Measurements from ENCODE around the gene NLN. TPM values are rescaled to one million over a fixed set of nuclear protein-coding genes. Genes with fewer than 3 reads are reported as not detected.

The NLN gene
- total RNA-seq, 6 donors from 2014 or later = 4.2 to 20.8 (median 13.1) TPM

DNA sequence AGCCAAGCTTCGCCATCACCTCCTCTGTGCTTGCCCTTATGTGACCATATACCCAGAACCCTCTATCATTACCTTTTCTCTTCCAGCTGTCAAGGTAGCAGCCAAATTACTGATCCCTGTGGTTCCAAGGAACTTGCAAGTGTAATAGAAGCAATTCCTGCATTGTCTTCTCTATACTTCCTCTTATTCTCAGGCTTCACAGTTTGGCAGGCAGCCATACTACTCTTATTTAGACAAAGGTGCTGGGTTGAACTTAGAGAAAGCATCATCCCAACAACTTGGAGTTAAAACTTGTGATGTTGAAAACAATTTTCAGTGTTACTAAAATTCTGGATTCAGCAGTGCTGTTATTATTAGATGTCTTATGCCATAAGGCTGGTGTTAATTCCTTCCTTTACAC is 93.2 kb downstream of the NLN start:
- 75 to 93% methylated on average over 1 of the region's 1 CpG for WGBS, 2 donors

DNA sequence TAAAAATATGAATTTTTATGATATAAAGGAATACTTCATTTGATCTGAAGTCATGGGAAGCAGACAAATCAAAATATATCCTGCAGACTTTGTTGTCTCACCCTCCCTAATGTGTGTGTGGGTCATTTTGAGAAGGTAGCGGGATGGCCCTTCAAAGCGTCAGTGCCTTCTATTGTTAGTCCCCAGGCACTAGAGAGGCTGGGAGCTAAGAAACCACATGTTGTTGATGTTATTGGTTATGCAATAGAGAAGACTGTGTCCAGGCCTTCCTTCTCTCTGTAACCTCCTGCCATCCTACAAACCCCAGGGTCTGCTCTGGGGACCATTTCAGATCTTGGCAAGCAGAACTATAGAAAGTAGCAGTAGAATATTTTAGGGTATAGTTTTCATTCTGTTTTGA is 94.7 kb downstream of the NLN start:
- H3K27ac ChIP-seq = no peak overlapping the region
- DNase-seq (no peak), ATAC-seq (ENCODE audit: low FRiP score in 2 of 2) (no peak)
- no peak overlapping the region for H3K4me3 ChIP-seq
- TF ChIP-seq, protein P1, sequence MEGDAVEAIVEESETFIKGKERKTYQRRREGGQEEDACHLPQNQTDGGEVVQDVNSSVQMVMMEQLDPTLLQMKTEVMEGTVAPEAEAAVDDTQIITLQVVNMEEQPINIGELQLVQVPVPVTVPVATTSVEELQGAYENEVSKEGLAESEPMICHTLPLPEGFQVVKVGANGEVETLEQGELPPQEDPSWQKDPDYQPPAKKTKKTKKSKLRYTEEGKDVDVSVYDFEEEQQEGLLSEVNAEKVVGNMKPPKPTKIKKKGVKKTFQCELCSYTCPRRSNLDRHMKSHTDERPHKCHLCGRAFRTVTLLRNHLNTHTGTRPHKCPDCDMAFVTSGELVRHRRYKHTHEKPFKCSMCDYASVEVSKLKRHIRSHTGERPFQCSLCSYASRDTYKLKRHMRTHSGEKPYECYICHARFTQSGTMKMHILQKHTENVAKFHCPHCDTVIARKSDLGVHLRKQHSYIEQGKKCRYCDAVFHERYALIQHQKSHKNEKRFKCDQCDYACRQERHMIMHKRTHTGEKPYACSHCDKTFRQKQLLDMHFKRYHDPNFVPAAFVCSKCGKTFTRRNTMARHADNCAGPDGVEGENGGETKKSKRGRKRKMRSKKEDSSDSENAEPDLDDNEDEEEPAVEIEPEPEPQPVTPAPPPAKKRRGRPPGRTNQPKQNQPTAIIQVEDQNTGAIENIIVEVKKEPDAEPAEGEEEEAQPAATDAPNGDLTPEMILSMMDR (IDR thresholded peaks at IDR 0.05) = no peak
- TF ChIP-seq POLR2A (IDR thresholded peaks at IDR 0.05) (no peak), POLR2AphosphoS5 (IDR thresholded peaks at IDR 0.05) (no peak), EP300 (IDR thresholded peaks at IDR 0.05) (no peak)
- no peaks in the 10 kb centered on the region for H3K9me3 ChIP-seq
- WGBS, 2 donors = 63 to 92% methylated on average over 2 of the region's 2 CpGs
- no peaks in the 10 kb centered on the region for H3K27me3 ChIP-seq
- peaks cover 0 to 3% (median 0%) of the 10 kb centered on the region in 4 donors for H3K4me1 ChIP-seq
- H3K36me3 ChIP-seq = no peaks in the 10 kb centered on the region

More for the DNA sequence above, 93.2 kb downstream of the NLN start:
- TF ChIP-seq POLR2AphosphoS5 (IDR thresholded peaks at IDR 0.05) (no peak), EP300 (IDR thresholded peaks at IDR 0.05) (no peak), POLR2A (IDR thresholded peaks at IDR 0.05) (no peak)
- TF ChIP-seq, protein P1 (IDR thresholded peaks at IDR 0.05) = no peak
- peaks cover 0 to 3% (median 1%) of the 10 kb centered on the region in 4 donors for H3K4me1 ChIP-seq
- H3K27me3 ChIP-seq = no peaks in the 10 kb centered on the region
- no peaks in the 10 kb centered on the region for H3K9me3 ChIP-seq
- ATAC-seq (ENCODE audit: low FRiP score in 2 of 2) (no peak), DNase-seq (no peak)
- no peak overlapping the region for H3K27ac ChIP-seq
- no peak overlapping the region for H3K4me3 ChIP-seq
- peaks cover 0 to 4% (median 0%) of the 10 kb centered on the region in 4 donors for H3K36me3 ChIP-seq

DNA sequence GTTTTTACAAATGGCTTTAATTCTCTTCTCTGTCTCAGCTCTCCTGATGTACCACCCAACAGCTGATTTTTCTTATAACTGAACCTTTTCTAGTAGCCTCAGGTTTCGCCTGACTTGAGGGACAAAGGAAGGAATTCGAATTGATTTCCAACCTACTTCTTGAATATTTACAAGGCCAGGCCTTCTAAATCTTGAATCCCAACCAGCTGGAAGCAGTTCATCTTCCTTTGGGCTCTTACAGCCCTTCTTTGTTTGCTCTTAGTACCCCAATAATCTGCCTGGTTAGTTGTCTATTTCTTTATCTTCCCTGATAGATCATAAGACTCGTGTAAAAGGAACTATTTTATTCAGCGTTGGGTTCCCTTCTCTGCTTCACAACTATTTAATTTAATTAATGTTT is 95.9 kb downstream of the NLN start:
- H3K4me3 ChIP-seq = no peak overlapping the region
- WGBS, 2 donors = 89 to 93% methylated on average over 4 of the region's 4 CpGs
- no peak for DNase-seq
- TF ChIP-seq EP300 (IDR thresholded peaks at IDR 0.05) = no peak
- TF ChIP-seq POLR2AphosphoS5 (IDR thresholded peaks at IDR 0.05) = no peak
- TF ChIP-seq, protein P1 (IDR thresholded peaks at IDR 0.05) = no peak
- no peak for TF ChIP-seq POLR2A (IDR thresholded peaks at IDR 0.05)
- no peaks in the 10 kb centered on the region for H3K36me3 ChIP-seq
- no peak overlapping the region for H3K27ac ChIP-seq
- peaks cover 0 to 3% (median 0%) of the 10 kb centered on the region in 4 donors for H3K4me1 ChIP-seq
- ATAC-seq (ENCODE audit: low FRiP score in 2 of 2) = no peak
- H3K27me3 ChIP-seq = no peaks in the 10 kb centered on the region
- no peaks in the 10 kb centered on the region for H3K9me3 ChIP-seq

DNA sequence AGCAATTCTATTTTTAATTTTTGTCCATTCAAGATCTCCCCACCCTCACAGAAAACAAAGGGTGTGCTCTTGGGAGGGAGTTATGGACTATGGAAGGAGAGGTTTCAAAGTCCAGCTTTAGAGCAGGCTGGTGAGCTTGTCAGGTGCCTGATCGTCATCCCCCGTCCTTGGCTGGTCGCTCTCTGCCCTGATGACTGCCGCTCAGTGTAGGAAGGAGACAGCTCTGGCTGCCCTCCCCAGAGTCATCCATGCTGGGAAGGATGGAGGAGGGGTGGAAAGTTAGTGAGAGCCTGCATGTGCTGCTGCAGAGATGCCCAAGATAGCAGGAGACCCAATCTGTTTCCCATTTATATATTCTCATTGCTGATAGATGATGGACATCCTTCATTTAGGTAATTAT is 96.6 kb downstream of the NLN start:
- Histone ChIP-seq H3K36me3 (no peaks in the 10 kb centered on the region), H3K4me1 (peaks cover 0 to 3% (median 0%) of the 10 kb centered on the region in 4 donors), H3K4me3 (no peak overlapping the region), H3K27me3 (no peaks in the 10 kb centered on the region), H3K27ac (no peak overlapping the region), H3K9me3 (no peaks in the 10 kb centered on the region)
- 86 to 98% methylated on average over 4 of the region's 4 CpGs for WGBS, 2 donors
- TF ChIP-seq POLR2A (IDR thresholded peaks at IDR 0.05) (no peak), EP300 (IDR thresholded peaks at IDR 0.05) (no peak), POLR2AphosphoS5 (IDR thresholded peaks at IDR 0.05) (no peak)
- TF ChIP-seq, protein P1 (IDR thresholded peaks at IDR 0.05) = no peak
- ATAC-seq (ENCODE audit: low FRiP score in 2 of 2) = no peak
- no peak for DNase-seq

DNA sequence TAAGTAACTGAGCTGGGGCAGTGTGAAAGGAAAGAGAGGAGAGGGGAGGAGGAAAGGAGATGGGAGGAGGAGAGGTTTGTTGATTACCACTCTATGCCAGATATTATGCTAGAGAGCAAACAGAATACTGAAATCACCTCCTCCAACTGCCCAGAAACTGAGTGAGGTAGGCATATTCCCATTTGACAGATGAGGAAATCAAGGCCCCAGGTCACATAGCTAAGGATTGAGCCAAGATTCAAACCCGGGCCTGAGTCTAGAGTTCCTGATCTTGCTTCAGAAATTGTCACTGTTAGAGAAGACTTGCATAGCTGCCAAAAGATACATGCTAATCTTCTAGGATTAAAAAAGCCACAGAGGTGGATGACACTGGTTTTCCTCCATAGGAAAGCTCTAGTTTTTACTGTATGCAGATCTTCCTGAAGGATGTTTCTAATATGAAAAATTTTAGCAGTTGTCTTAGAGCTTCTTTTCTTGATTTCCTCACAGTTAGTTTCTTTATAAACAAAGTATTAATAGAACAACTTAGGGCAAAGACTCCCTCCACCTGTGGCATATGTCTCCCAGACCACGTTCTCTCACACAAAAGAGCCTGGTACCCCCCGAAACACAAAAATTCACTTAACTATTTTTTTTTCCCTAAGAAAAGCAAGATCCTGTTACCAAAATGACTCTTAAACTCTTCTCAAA is 97.4 kb downstream of the NLN start:
- no peaks in the 10 kb centered on the region for H3K27me3 ChIP-seq
- TF ChIP-seq POLR2A (IDR thresholded peaks at IDR 0.05) = no peak
- no peak for TF ChIP-seq EP300 (IDR thresholded peaks at IDR 0.05)
- TF ChIP-seq POLR2AphosphoS5 (IDR thresholded peaks at IDR 0.05) = no peak
- TF ChIP-seq, protein P1 (IDR thresholded peaks at IDR 0.05) = no peak
- H3K4me1 ChIP-seq = peaks cover 0 to 3% (median 0%) of the 10 kb centered on the region in 4 donors
- no peaks in the 10 kb centered on the region for H3K36me3 ChIP-seq
- H3K9me3 ChIP-seq = no peaks in the 10 kb centered on the region
- no peak for ATAC-seq (ENCODE audit: low FRiP score in 2 of 2)
- no peak overlapping the region for H3K4me3 ChIP-seq
- H3K27ac ChIP-seq = no peak overlapping the region
- no peak for DNase-seq
- WGBS, 2 donors = 48 to 61% methylated on average over 3 of the region's 3 CpGs
